ENCODE data around the gene FBXW10.
"Not testable (repeated sequence)": the region's sequence is repeated elsewhere in the genome, so short reads cannot be mapped to it uniquely, and the experiment has no call there.

GRCh38 chr17:18705955-18706354, 37.9 kb upstream of the FBXW10 start:
- not testable (repeated sequence) for TF ChIP-seq CTCF (IDR thresholded peaks at IDR 0.05); POLR2AphosphoS5 (IDR thresholded peaks at IDR 0.05; ENCODE audit: low read depth, low read length); TCF7L2 (IDR thresholded peaks at IDR 0.05; ENCODE audit: low read depth, low read length); SIN3A (IDR thresholded peaks at IDR 0.05; ENCODE audit: borderline replicate concordance, insufficient read depth, low read depth, low read length); REST (IDR thresholded peaks at IDR 0.05; ENCODE audit: insufficient read depth in 1 of 2, low read depth in 2 of 2, low read length in 1 of 2)

Measured in Panc1 (cell line).